ENCODE measurements around the gene AFF3. TPM values are rescaled to one million over a fixed set of nuclear protein-coding genes. Genes with fewer than 3 reads are reported as not detected.

Gene AFF3
- total and polyA plus RNA-seq, 8 donors, result 1.4 to 78.8 (median 14.7) TPM

- no peak overlapping the region for H3K27ac ChIP-seq
- H3K27me3 ChIP-seq, result no peaks in the 10 kb centered on the region
- intact Hi-C loops (cut with DNase I; ENCODE audit: low total_unique reads), result no loop called here
- TF ChIP-seq, protein P1, sequence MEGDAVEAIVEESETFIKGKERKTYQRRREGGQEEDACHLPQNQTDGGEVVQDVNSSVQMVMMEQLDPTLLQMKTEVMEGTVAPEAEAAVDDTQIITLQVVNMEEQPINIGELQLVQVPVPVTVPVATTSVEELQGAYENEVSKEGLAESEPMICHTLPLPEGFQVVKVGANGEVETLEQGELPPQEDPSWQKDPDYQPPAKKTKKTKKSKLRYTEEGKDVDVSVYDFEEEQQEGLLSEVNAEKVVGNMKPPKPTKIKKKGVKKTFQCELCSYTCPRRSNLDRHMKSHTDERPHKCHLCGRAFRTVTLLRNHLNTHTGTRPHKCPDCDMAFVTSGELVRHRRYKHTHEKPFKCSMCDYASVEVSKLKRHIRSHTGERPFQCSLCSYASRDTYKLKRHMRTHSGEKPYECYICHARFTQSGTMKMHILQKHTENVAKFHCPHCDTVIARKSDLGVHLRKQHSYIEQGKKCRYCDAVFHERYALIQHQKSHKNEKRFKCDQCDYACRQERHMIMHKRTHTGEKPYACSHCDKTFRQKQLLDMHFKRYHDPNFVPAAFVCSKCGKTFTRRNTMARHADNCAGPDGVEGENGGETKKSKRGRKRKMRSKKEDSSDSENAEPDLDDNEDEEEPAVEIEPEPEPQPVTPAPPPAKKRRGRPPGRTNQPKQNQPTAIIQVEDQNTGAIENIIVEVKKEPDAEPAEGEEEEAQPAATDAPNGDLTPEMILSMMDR (IDR thresholded peaks at IDR 0.05), result no peak
- no peak for TF ChIP-seq POLR2A (IDR thresholded peaks at IDR 0.05)
- TF ChIP-seq EP300 (IDR thresholded peaks at IDR 0.05), result no peak
- TF ChIP-seq POLR2AphosphoS5 (IDR thresholded peaks at IDR 0.05), result no peak
- no peak for DNase-seq
- H3K36me3 ChIP-seq, result no peaks in the 10 kb centered on the region
- H3K4me3 ChIP-seq, result no peak overlapping the region
- 80 to 92% (median 92%) methylated on average over 4 of the region's 4 CpGs for WGBS, 5 donors
- H3K4me1 ChIP-seq, result no peaks in the 10 kb centered on the region
- H3K9me3 ChIP-seq, result no peaks in the 10 kb centered on the region
Observed at GRCh38 chr2:100148883-100149282, 6.5 kb upstream of the AFF3 start.

- no peaks in the 10 kb centered on the region for H3K36me3 ChIP-seq
- no peak for DNase-seq
- no peaks in the 10 kb centered on the region for H3K4me1 ChIP-seq
- no peaks in the 10 kb centered on the region for H3K9me3 ChIP-seq
- intact Hi-C loops (cut with DNase I; ENCODE audit: low total_unique reads), result no loop called here
- TF ChIP-seq EP300 (IDR thresholded peaks at IDR 0.05) (no peak), POLR2AphosphoS5 (IDR thresholded peaks at IDR 0.05) (no peak), POLR2A (IDR thresholded peaks at IDR 0.05) (no peak)
- TF ChIP-seq, protein P1 (IDR thresholded peaks at IDR 0.05), result no peak
- no peak overlapping the region for H3K4me3 ChIP-seq
- H3K27ac ChIP-seq, result no peak overlapping the region
- H3K27me3 ChIP-seq, result no peaks in the 10 kb centered on the region
- WGBS, 5 donors, result 65 to 90% (median 80%) methylated on average over 2 of the region's 2 CpGs
Observed at GRCh38 chr2:100146657-100146960, 4.2 kb upstream of the AFF3 start.

DNA sequence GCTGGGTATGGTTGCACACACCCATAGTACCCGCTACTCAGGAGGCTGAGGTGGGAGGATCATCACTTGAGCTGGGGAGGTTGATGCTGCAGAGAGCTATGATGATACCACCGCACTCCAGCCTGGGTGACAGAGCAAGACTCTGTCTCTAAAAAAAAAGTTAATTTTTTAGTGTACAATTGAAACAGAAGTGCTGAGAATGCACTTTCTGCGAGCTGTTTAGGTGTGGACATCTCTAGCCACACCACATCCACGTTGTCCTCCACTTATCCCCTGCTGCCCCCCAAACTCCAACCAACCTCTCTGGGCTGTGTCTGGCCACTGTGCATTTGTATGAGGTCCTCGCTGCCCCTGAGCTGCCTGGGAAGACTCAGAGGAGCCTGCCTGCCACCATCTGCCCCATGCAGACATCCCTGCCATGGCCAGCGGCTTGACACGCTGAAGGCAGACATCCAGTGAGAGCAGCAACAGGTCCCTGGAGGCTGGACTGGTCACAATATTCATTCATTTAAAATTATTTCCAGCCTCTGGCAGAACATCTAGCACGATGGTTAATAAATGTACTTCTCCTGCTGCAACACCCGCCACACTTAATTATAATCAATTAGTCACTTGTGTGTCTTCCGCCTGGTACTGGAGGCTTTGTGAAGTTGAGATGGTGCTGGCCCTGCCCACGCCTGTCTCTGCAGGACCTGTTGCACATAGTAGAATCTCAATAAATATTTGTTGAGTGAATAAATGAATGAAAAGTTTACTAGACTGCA lies 3.7 kb upstream of the AFF3 start:
- Histone ChIP-seq H3K4me3 (no peak overlapping the region), H3K4me1 (no peaks in the 10 kb centered on the region), H3K9me3 (no peaks in the 10 kb centered on the region), H3K36me3 (no peaks in the 10 kb centered on the region), H3K27me3 (no peaks in the 10 kb centered on the region), H3K27ac (no peak overlapping the region)
- intact Hi-C loops (cut with DNase I; ENCODE audit: low total_unique reads), result no loop called here
- no peak for TF ChIP-seq POLR2A (IDR thresholded peaks at IDR 0.05)
- TF ChIP-seq POLR2AphosphoS5 (IDR thresholded peaks at IDR 0.05), result no peak
- TF ChIP-seq EP300 (IDR thresholded peaks at IDR 0.05), result no peak
- TF ChIP-seq, protein P1 (IDR thresholded peaks at IDR 0.05), result no peak
- no peak for DNase-seq
- 87 to 94% (median 90%) methylated on average over 11 of the region's 11 CpGs for WGBS, 5 donors

- no peak for DNase-seq
- Histone ChIP-seq H3K4me3 (no peak overlapping the region), H3K4me1 (no peaks in the 10 kb centered on the region), H3K27me3 (no peaks in the 10 kb centered on the region), H3K27ac (no peak overlapping the region), H3K9me3 (no peaks in the 10 kb centered on the region), H3K36me3 (no peaks in the 10 kb centered on the region)
- intact Hi-C loops (cut with DNase I; ENCODE audit: low total_unique reads), result no loop called here
- TF ChIP-seq POLR2A (IDR thresholded peaks at IDR 0.05) (no peak), POLR2AphosphoS5 (IDR thresholded peaks at IDR 0.05) (no peak), EP300 (IDR thresholded peaks at IDR 0.05) (no peak)
- TF ChIP-seq, protein P1 (IDR thresholded peaks at IDR 0.05), result no peak
- 89 to 97% (median 94%) methylated on average over 6 of the region's 6 CpGs for WGBS, 5 donors
Observed at GRCh38 chr2:100143286-100143685, 896 bp upstream of the AFF3 start.

Data from stomach (tissue), 9 donors.